ENCODE results near the gene TMEM38A.
A peak's percentile ranks its signal among the peaks of the same experiment; 100 is the strongest.
"Not testable (repeated sequence)": the region's sequence is repeated elsewhere in the genome, so short reads cannot be mapped to it uniquely, and the experiment has no call there.

TMEM38A gene

GRCh38 chr19:16679811-16680210, 18.9 kb downstream of the TMEM38A start:
- no peak for DNase-seq

- no peak for DNase-seq
Measured at GRCh38 chr19:16682539-16682938, 21.6 kb downstream of the TMEM38A start.

DNA sequence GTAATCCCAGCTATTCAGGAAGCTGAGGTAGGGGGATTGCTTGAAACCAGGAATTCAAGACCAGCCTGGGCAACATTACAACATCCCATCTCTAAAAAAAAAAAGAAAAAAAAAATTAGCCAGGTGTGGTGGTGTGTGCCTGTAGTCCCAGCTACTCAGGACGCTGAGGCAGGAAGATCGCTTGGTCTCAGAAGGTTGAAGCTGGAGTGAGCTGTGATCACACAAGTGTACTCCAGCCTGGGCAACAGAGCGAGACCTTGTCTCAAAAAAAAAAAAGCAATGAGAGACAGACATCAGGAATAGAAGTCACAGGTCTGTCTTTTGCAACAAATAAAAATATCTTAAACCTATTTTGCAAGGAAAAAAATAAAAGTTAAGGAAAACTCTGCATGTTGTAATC, 23.3 kb downstream of the TMEM38A start:
- no peak for DNase-seq

GRCh38 chr19:16688084-16688483, 27.1 kb downstream of the TMEM38A start:
- DNase-seq = no peak

- no peak for DNase-seq
Measured at GRCh38 chr19:16698914-16699313, 38.0 kb downstream of the TMEM38A start.

DNA sequence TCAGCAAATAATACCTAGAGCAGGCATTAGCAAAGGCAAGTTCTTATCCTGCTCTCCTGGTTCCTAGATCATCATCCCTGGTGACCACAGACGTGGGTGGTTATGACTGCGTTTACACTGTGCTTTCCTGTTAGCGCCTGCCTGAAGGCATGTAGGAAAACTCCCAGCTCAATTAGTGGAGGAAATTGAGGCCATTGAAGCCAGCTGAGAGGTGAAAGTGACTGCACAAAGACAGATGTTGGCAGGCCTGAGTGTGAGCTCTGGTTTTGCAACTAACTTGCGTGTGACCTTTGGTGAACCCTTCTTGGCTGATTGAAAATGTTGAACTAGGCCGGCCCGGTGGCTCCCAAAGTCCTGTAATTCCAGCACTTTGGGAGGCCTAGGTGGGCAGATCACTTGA, 41.2 kb downstream of the TMEM38A start:
- no peak for DNase-seq

GRCh38 chr19:16703677-16704076, 42.7 kb downstream of the TMEM38A start:
- no peak for DNase-seq

GRCh38 chr19:16710870-16711269, 49.9 kb downstream of the TMEM38A start:
- DNase-seq = not testable (repeated sequence)

GRCh38 chr19:16712295-16712694, 51.4 kb downstream of the TMEM38A start:
- not testable (repeated sequence) for DNase-seq

- peak; percentile 22 for DNase-seq
Measured at GRCh38 chr19:16714702-16715287, 53.9 kb downstream of the TMEM38A start.

DNA sequence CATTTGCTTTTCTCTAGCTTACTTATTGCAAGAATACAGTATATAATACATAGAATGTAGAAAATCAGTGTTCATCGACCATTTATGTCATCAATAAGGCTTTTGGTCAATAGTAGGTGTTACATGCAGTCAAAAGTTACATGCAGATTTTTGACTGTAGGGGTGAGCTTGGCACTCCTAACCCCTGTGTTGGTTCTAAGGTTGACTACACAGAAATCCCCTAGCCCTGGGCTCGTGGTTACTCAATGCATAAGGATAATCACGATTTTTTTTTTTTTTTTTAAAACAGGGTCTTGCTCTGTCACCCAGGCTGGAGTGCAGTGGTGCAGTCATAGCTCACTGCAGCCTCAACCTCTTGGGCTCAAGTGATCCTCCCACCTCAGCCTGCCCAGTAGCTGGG, 54.7 kb downstream of the TMEM38A start:
- no peak for DNase-seq

DNA sequence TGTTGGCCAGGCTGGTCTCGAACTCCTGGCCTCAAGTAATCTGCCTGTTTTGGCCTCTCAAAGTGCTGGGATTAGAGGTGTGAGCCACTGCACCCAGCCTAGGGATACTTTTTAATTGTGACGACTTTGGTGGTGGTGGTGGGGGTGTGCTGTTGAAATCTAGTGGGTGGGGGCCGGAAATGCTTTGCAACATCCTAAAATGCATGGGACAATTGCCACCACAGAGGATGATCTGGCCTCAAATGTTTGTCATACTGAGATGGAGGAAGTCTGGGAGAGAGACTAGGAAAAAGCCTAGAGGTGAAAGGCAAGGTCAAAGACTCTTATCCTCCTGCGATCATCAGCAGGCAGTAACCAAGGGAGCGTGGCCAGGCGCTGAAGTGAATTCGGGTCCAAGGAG, 60.1 kb downstream of the TMEM38A start:
- no peak for DNase-seq

DNA sequence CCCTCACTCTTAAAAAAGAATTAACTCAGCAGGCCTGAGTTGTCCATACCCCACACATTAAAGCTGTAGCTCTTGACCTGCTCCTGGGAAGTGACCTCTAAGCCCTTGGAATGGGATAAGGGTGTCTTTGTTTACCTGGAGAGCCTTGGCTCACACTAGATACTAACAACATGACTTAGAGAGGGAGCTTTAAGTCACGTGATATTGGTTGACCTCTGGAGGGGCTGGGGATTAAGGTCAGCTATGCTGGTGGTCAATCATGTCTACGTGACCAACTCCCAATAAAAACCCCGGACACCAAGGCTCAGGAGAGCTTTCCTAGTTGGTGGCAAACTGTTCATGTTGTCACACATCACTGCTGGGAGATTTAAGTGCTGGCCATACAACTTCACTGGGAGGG, 61.7 kb downstream of the TMEM38A start:
- DNase-seq = no peak

DNA sequence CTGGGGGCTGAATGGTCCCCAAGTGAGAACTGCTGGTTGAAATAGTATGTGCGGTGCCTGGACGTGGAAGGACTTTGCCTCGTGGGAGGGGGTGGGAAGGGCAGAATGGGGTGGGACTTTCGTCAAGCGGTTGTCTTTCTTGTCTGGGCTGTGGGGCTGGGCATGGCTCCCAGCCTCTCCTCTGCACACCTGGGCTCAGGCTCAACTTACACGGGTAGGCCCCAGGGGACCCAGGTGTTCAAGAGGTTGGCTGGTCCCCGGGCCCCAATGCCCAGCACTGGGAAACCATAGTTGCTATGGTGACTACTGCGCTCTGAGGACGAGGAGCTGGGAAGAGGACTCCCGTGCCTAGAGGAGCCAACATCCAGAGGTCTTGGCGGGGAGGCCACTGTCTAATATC, 66.0 kb downstream of the TMEM38A start:
- no peak for DNase-seq

DNA sequence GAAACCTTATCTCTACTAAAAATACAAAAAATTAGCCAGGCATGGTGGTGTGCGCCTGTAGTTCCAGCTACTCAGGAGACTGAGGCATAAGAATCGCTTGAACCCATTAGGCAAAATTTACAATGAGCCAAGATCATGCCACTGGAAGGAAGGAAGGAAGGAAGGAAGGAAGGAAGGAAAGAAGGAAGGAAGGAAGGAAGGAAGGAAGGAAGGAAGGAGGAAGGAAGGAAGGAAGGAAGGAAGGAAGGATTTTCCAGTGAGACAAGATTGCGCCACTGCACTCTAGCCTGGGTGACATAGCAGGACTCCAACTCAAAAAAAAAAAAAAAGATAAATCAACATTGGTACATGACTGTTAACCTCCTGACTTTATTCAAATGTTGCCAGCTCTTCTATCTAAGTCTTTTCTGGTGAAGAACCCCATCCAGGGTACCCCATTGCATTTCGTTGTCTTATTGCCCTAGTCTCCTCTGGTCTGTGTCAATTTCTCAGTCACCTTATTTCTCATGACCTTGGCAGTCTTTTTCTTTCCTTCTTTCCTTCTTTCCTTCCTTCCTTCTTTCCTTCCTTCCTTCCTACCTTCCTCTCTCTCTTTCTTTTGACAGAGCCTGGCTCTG, 74.8 kb downstream of the TMEM38A start:
- DNase-seq = not testable (repeated sequence)

GRCh38 chr19:16736709-16737108, 75.8 kb downstream of the TMEM38A start:
- no peak for DNase-seq

- no peak for DNase-seq
Measured at GRCh38 chr19:16737911-16738310, 77.0 kb downstream of the TMEM38A start.

DNA sequence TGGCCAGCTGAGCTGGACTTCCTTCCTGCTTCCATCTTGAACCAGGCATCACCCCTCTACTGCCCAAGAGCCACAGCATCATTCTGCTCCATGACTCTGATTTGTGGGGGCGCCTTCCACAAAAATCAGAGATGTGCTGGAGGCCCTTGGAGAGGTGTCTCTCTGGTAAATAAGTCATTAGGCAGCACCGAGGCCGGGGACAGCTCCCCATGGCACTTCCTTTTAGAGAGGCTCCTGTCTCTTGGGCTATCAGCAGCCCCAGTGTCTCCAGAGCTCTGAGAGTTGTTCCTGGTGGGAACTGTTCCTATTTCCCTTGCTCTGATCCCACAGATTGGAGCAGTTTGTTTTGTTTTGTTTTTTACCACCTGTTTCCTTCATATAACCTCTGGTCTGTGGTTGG, 78.6 kb downstream of the TMEM38A start:
- no peak for DNase-seq

Data from NCI-H1694 (cell line).